Measurements from ENCODE around the gene CAPN10.

- TF ChIP-seq EZH2phosphoT487 (IDR thresholded peaks at IDR 0.05; ENCODE audit: low read depth, severe bottlenecking, unreplicated experiment) (no peak), CTCF (IDR thresholded peaks at IDR 0.05; ENCODE audit: poor library complexity) (no peak)
Observed at GRCh38 chr2:240638512-240639160, 52.1 kb downstream of the CAPN10 start.
